Measurements from ENCODE around the gene SLC24A2.

SLC24A2 gene

DNA sequence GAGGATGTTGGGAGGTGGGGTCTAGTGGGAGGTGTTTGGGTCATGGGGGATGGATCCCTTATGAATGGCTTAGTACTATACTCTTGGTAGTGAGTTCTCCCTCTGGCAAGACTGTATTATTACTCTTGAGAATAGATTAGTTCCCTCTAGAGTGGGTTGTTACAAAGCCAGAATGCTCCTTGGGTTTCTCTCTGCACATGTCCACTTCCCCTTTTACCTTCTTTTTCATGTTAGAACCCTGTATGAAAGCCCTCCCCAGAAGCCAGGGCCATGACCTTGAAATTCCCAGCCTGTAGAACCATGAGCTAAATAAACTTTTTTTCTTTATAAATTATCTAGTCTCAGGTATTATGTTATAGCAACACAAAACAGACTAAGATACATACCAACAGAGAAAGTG, 31.1 kb downstream of the SLC24A2 start:
- DNase-seq (ENCODE audit: low read depth, low spot score) = no peak

- DNase-seq (ENCODE audit: low read depth, low spot score) = no peak
Measured at GRCh38 chr9:19754921-19755320, 33.9 kb downstream of the SLC24A2 start.

GRCh38 chr9:19748278-19749126, 40.3 kb downstream of the SLC24A2 start:
- no peak for DNase-seq (ENCODE audit: low read depth, low spot score)

GRCh38 chr9:19746223-19746622, 42.6 kb downstream of the SLC24A2 start:
- DNase-seq (ENCODE audit: low read depth, low spot score) = no peak

DNA sequence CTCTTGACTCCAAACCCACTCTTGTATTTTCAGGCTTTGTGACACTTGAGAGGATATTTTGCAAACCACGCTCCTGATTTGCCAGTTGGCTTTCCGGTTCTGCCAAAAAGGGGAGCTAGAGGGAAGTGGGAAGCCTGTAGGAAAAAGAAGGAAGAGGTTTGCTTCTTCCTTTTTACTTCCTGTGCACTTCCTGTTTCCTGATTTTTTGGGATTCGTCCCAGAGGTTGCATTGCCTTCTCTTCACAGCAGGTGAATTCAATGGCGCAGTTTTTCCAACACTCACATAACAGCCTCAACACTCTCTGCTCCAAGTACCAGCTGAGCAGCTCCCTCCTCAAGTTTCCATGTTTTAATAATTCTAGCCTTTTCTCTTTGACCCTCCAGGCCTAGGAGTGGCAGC, 47.7 kb downstream of the SLC24A2 start:
- DNase-seq (ENCODE audit: low read depth, low spot score) = no peak
